Kidney (tissue), 14 donors: Measurements from ENCODE around the gene ZNF497. TPM values are rescaled to one million over a fixed set of nuclear protein-coding genes. Genes with fewer than 3 reads are reported as not detected.

ENCODE experiments used
- DNase-seq, 5 donors: peaks; one replicate each; pipeline ENCODE4 v3.0.0-alpha.2; 2013 to 2020
- FAIRE-seq: peaks from 2 replicates; lab custom pipeline; 2012; peaks lifted over from hg19 to GRCh38; lab: Jason Lieb, UNC
- H3K27ac ChIP-seq, 2 donors: one replicate each; pipeline ENCODE4 v1.7.0; 2013; ENCODE audit warnings: low read depth in 2 of 2, low read length in 2 of 2, inconsistent platforms in 1 of 2
- H3K27me3 ChIP-seq: one replicate; pipeline ENCODE4 v1.7.1; 2013; ENCODE audit warnings: low read length, inconsistent platforms; ENCODE audit not compliant: control insufficient read depth, insufficient read depth
- H3K36me3 ChIP-seq, 3 donors: one replicate each; pipeline versions ENCODE4 v1.7.0 to v1.7.1; 2013; ENCODE audit warnings: low read length in 3 of 3, control low read depth in 1 of 3, inconsistent platforms in 1 of 3; ENCODE audit not compliant: insufficient read depth in 3 of 3, control insufficient read depth in 2 of 3
- H3K4me1 ChIP-seq, 3 donors: one replicate each; pipeline versions ENCODE4 v1.7.0 to v1.7.1; 2013; ENCODE audit warnings: low read length in 3 of 3, inconsistent platforms in 1 of 3, low read depth in 1 of 3; ENCODE audit not compliant: control insufficient read depth in 2 of 3, insufficient read depth in 2 of 3
- H3K4me3 ChIP-seq, 3 donors: one replicate each; pipeline versions ENCODE4 v1.7.0 to v1.8.1; 2013; ENCODE audit warnings: low read length in 3 of 3, control low read depth in 1 of 3, inconsistent platforms in 1 of 3
- H3K9ac ChIP-seq, 3 donors: one replicate each; pipeline versions ENCODE4 v1.7.0 to v1.7.1; 2013; ENCODE audit warnings: low read length in 3 of 3, control low read depth in 1 of 3, inconsistent platforms in 1 of 3
- H3K9me3 ChIP-seq, 3 donors: one replicate each; pipeline versions ENCODE4 v1.7.0 to v1.7.1; 2013; ENCODE audit warnings: low read length in 3 of 3, control low read depth in 1 of 3, inconsistent platforms in 1 of 3; ENCODE audit not compliant: control insufficient read depth in 2 of 3, insufficient read depth in 1 of 3
- CTCF ChIP-seq: IDR thresholded peaks from 3 replicates; pipeline ENCODE4 v1.5.1; 2012; ENCODE audit warnings: mild to moderate bottlenecking, moderate library complexity, borderline replicate concordance; ENCODE audit not compliant: insufficient read depth; ENCODE audit errors: extremely low read depth
- intact Hi-C: fragments of 100-400 bp; cut with DNase I; formaldehyde crosslinking; loops from one replicate; pipeline ENCODE4 v1.11.1; 2022
- polyA plus RNA-seq: library from polyadenylated mRNA; stranded (reverse); fragments of 350-450 nt; fragmentation: Illumina TruSeq; extraction: RNeasy Lipid Tissue Mini Kit (QIAGEN cat#74804); gene quantifications from one replicate; pipeline ENCODE4 v1.2.3, GENCODE V29; 2014; ENCODE audit warnings: low read depth, low replicate concordance; ENCODE audit not compliant: insufficient read depth
- total RNA-seq: library from RNA; stranded (reverse); fragmentation: NEBNext Ultra II Directional; extraction: Animal tissue kit (Norgen Biotek cat#: 25700); gene quantifications from one replicate; pipeline ENCODE4 v1.2.1, GENCODE V29; 2021
- donor health status: control.
- donor health status: control.
- donor health status: control.
- donor health status: control.
- donor health status: control.
- donor health status: DM: yes; HTN: yes; CAD: no.
- donor health status: Normal renal cell carcinoma (clear cell type).

The ZNF497 gene
- total and polyA plus RNA-seq, 2 donors from 2014 or later = 1.7 to 5.0 TPM

GRCh38 chr19:58338336-58338735 is 24.2 kb downstream of the ZNF497 start:
- Histone ChIP-seq H3K9me3 (no peaks in the 10 kb centered on the region), H3K9ac (no peak overlapping the region), H3K4me3 (no peak overlapping the region), H3K4me1 (no peaks in the 10 kb centered on the region), H3K27ac (no peak overlapping the region), H3K27me3 (no peaks in the 10 kb centered on the region), H3K36me3 (peaks cover 0 to 10% (median 7%) of the 10 kb centered on the region in 3 donors)
- FAIRE-seq (no peak), DNase-seq (no peak)
- intact Hi-C loops = no loop called here
- no peak for TF ChIP-seq CTCF

- Histone ChIP-seq H3K9me3 (no peaks in the 10 kb centered on the region), H3K4me1 (no peaks in the 10 kb centered on the region), H3K27me3 (no peaks in the 10 kb centered on the region), H3K9ac (no peak overlapping the region), H3K36me3 (peaks cover 0 to 10% (median 7%) of the 10 kb centered on the region in 3 donors), H3K27ac (no peak overlapping the region), H3K4me3 (no peak overlapping the region)
- TF ChIP-seq CTCF = no peak
- FAIRE-seq (no peak), DNase-seq (no peak)
- intact Hi-C loops = no loop called here
Measured at GRCh38 chr19:58336820-58337219, 25.7 kb downstream of the ZNF497 start.

GRCh38 chr19:58336216-58336615 is 26.3 kb downstream of the ZNF497 start:
- TF ChIP-seq CTCF = no peak
- intact Hi-C loops = no loop called here
- Histone ChIP-seq H3K27ac (no peak overlapping the region), H3K4me3 (no peak overlapping the region), H3K36me3 (peaks cover 0 to 10% (median 7%) of the 10 kb centered on the region in 3 donors), H3K4me1 (no peaks in the 10 kb centered on the region), H3K9ac (no peak overlapping the region), H3K9me3 (no peaks in the 10 kb centered on the region), H3K27me3 (no peaks in the 10 kb centered on the region)
- DNase-seq (no peak), FAIRE-seq (no peak)

GRCh38 chr19:58335630-58336029 is 26.9 kb downstream of the ZNF497 start:
- no peak for TF ChIP-seq CTCF
- peaks cover 0 to 8% (median 7%) of the 10 kb centered on the region in 3 donors for H3K36me3 ChIP-seq
- FAIRE-seq (no peak), DNase-seq (no peak)
- H3K4me1 ChIP-seq = no peaks in the 10 kb centered on the region
- no peaks in the 10 kb centered on the region for H3K27me3 ChIP-seq
- no peak overlapping the region for H3K27ac ChIP-seq
- H3K9me3 ChIP-seq = no peaks in the 10 kb centered on the region
- no peak overlapping the region for H3K9ac ChIP-seq
- H3K4me3 ChIP-seq = no peak overlapping the region
- intact Hi-C loops = no loop called here
